HTERT RPE-1 (cell line): Measurements from ENCODE around the gene COL4A1.

Experiments used
- in situ Hi-C: fragments of 300-500 bp; cut with MboI; formaldehyde crosslinking; loops from 4 replicates; pipeline ENCODE4 v1.14.3; 2020; ENCODE audit warnings: low sequenced_read_pairs

Gene COL4A1

GRCh38 chr13:110263404-110263803, 43.6 kb downstream of the COL4A1 start:
- in situ Hi-C loops = no loop called here

GRCh38 chr13:110262508-110263291, 44.3 kb downstream of the COL4A1 start:
- in situ Hi-C loops = no loop called here

- in situ Hi-C loops = no loop called here
Measured at GRCh38 chr13:110262082-110262436, 44.9 kb downstream of the COL4A1 start.

GRCh38 chr13:110261166-110262081, 45.5 kb downstream of the COL4A1 start:
- in situ Hi-C loops = no loop called here

- in situ Hi-C loops = no loop called here
Measured at GRCh38 chr13:110259651-110260050, 47.3 kb downstream of the COL4A1 start.

GRCh38 chr13:110258876-110259631, 47.9 kb downstream of the COL4A1 start:
- in situ Hi-C loops = no loop called here

GRCh38 chr13:110257408-110257807, 49.5 kb downstream of the COL4A1 start:
- in situ Hi-C loops = no loop called here

GRCh38 chr13:110256126-110256905, 50.6 kb downstream of the COL4A1 start:
- in situ Hi-C loops = no loop called here

- in situ Hi-C loops = no loop called here
Measured at GRCh38 chr13:110254751-110255553, 52.0 kb downstream of the COL4A1 start.

- in situ Hi-C loops = no loop called here
Measured at GRCh38 chr13:110254151-110254679, 52.7 kb downstream of the COL4A1 start.

- in situ Hi-C loops = no loop called here
Measured at GRCh38 chr13:110251193-110251819, 55.7 kb downstream of the COL4A1 start.

- in situ Hi-C loops = no loop called here
Measured at GRCh38 chr13:110250258-110250891, 56.6 kb downstream of the COL4A1 start.

- in situ Hi-C loops = no loop called here
Measured at GRCh38 chr13:110249326-110249725, 57.6 kb downstream of the COL4A1 start.

- in situ Hi-C loops = no loop called here
Measured at GRCh38 chr13:110248449-110249143, 58.4 kb downstream of the COL4A1 start.

GRCh38 chr13:110246530-110246929, 60.4 kb downstream of the COL4A1 start:
- in situ Hi-C loops = no loop called here

GRCh38 chr13:110245416-110245899, 61.5 kb downstream of the COL4A1 start:
- in situ Hi-C loops = no loop called here

- in situ Hi-C loops = no loop called here
Measured at GRCh38 chr13:110244976-110245375, 62.0 kb downstream of the COL4A1 start.
